ENCODE results near the gene UGP2.
"Not testable (repeated sequence)": the region's sequence is repeated elsewhere in the genome, so short reads cannot be mapped to it uniquely, and the experiment has no call there.

Gene UGP2

GRCh38 chr2:63893163-63893562, 51.5 kb downstream of the UGP2 start:
- no peak for DNase-seq (ENCODE audit: low spot score)

DNA sequence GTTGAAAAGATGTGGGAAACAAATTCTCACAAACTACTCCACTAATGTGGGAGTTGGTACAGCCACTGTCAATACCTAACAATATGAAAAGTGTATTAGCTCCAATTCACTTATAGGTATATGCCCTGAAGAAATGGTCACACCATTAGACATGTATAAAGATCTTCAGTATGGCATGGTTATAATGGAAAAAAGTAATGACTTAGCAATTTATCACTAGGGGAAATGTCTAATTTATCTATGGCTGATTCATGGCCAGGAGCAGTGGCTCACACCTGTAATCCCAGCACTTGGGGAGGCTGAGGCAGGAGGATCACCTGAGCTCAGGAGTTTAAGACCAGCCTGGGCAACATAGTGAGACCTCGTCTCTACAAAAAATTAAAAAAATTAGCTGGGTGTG, 52.5 kb downstream of the UGP2 start:
- no peak for DNase-seq (ENCODE audit: low spot score)

DNA sequence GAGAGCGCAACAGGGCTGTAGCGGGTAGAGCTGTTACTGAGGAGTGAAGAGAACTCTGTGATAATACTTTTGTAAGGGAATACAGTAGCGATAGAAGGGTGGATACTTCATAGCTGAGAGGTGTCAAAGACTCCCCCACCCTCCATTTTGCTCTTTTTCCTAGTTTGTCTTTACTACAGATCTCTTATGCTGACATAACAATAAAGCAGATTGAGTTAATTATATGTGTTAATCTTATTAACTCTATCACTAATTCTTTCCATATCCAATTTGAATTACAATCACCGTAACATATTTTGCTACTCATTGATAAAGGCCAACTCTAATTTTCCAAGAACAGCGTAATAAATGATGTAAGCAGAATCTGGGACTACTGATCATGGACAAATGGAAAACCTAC, 57.1 kb downstream of the UGP2 start:
- no peak for DNase-seq (ENCODE audit: low spot score)

- no peak for DNase-seq (ENCODE audit: low spot score)
Observed at GRCh38 chr2:63899639-63900038, 57.9 kb downstream of the UGP2 start.

- DNase-seq (ENCODE audit: low spot score) = no peak
Observed at GRCh38 chr2:63902149-63902548, 60.5 kb downstream of the UGP2 start.

DNA sequence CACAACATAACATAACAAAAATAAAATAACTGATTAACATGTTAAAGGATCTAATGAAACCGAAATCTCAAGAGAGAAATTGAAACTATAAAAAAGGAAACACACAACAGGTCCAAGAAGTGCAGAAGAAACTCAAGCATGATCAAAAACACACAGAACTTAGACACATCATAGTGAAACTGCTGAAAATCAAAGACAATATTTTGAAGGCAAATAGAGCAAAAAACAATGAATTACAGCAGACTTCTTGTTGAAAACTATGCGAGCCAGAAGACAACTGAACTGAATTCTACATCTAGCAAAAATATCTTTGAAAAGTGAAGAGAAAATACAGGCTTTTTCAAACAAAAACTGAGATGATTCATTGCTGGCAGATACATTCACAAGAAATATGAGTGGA, 61.3 kb downstream of the UGP2 start:
- no peak for DNase-seq (ENCODE audit: low spot score)

DNA sequence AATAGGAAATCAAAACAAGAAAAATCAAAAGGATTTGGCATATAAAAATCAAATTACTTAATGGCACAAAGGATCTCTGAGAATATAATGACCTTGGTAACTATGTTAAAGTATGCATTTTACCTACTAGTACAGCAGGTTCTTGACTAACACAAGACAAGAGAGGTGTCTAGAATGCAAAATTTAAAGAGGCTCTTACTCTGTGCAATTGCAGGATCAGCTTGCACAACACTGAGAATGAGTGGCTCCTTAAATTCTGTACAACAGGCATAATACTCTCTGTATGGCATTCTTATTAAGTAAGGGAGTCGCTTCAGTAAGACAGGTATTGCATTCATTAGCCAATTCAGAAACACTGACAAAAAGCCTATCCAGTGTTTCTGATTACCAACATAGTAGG, 72.6 kb downstream of the UGP2 start:
- DNase-seq (ENCODE audit: low spot score) = no peak

DNA sequence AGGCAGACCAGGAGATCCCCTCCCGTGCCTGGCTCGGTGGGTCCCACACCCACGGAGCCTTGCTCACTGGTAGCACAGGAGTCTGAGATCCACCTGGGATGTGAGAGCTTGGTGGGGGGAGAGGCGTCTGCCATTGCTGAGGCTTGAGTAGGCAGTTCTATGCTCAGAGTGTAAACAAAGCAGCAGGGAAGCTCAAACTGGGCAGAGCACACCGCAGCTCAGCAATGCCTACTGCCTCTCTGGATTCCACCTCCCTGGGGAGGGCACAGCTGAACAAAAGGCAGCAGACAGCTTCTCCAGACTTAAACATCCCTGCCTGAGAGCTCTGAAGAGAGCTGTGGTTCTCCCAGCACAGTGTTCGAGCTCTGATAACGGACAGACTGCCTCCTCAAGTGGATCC, 85.1 kb downstream of the UGP2 start:
- no peak for DNase-seq (ENCODE audit: low spot score)

- not testable (repeated sequence) for DNase-seq (ENCODE audit: low spot score)
Observed at GRCh38 chr2:63932104-63932503, 90.4 kb downstream of the UGP2 start.

Measured in LoVo (cell line).